Measurements from ENCODE around the gene GPC3. TPM values are rescaled to one million over a fixed set of nuclear protein-coding genes. Genes with fewer than 3 reads are reported as not detected.

GPC3 gene
- total RNA-seq, 6 experiments from 2014 or later, result not detected

- Mint-ChIP-seq H3K4me1 (ENCODE audit: low read depth) (no peaks in the 10 kb centered on the region), H3K36me3 (ENCODE audit: low read depth) (no peaks in the 10 kb centered on the region), H3K9me3 (peaks cover 9% of the 10 kb centered on the region), H3K27me3 (ENCODE audit: insufficient read depth) (no peaks in the 10 kb centered on the region), H3K27ac (no peak overlapping the region), H3K4me3 (no peak overlapping the region)
- no peak for DNase-seq
- no peak for TF ChIP-seq CTCF (IDR thresholded peaks at IDR 0.05)
These were observed 269.7 kb downstream of the GPC3 start for GRCh38 chrX:133715715-133716114.

GRCh38 chrX:133709501-133709900 is 275.9 kb downstream of the GPC3 start:
- H3K27me3 Mint-ChIP-seq (ENCODE audit: insufficient read depth), result no peaks in the 10 kb centered on the region
- DNase-seq, result no peak
- no peak for TF ChIP-seq CTCF (IDR thresholded peaks at IDR 0.05)
- no peak overlapping the region for H3K27ac Mint-ChIP-seq
- H3K4me3 Mint-ChIP-seq, result no peak overlapping the region
- H3K9me3 Mint-ChIP-seq, result no peaks in the 10 kb centered on the region
- H3K36me3 Mint-ChIP-seq (ENCODE audit: low read depth), result no peaks in the 10 kb centered on the region
- H3K4me1 Mint-ChIP-seq (ENCODE audit: low read depth), result no peaks in the 10 kb centered on the region

- DNase-seq, result no peak
- H3K4me3 Mint-ChIP-seq, result no peak overlapping the region
- no peak overlapping the region for H3K27ac Mint-ChIP-seq
- TF ChIP-seq CTCF (IDR thresholded peaks at IDR 0.05), result no peak
- H3K4me1 Mint-ChIP-seq (ENCODE audit: low read depth), result no peaks in the 10 kb centered on the region
- H3K9me3 Mint-ChIP-seq, result no peaks in the 10 kb centered on the region
- no peaks in the 10 kb centered on the region for H3K27me3 Mint-ChIP-seq (ENCODE audit: insufficient read depth)
- no peaks in the 10 kb centered on the region for H3K36me3 Mint-ChIP-seq (ENCODE audit: low read depth)
These were observed 278.5 kb downstream of the GPC3 start for GRCh38 chrX:133706890-133707289.

GRCh38 chrX:133702230-133702629 is 283.2 kb downstream of the GPC3 start:
- Mint-ChIP-seq H3K9me3 (0 out of 2 replicates have a peak, but pooled peaks cover 4% of the 10 kb centered on the region), H3K27me3 (ENCODE audit: insufficient read depth) (peaks cover 2% of the 10 kb centered on the region; the same call in 1 of the 2 replicates)

GRCh38 chrX:133699023-133699728 is 286.2 kb downstream of the GPC3 start:
- Mint-ChIP-seq H3K4me3 (no peak overlapping the region), H3K27me3 (ENCODE audit: insufficient read depth) (peaks cover 2% of the 10 kb centered on the region; the same call in 1 of the 2 replicates), H3K36me3 (ENCODE audit: low read depth) (no peaks in the 10 kb centered on the region), H3K4me1 (ENCODE audit: low read depth) (no peaks in the 10 kb centered on the region), H3K27ac (no peak overlapping the region), H3K9me3 (0 out of 2 replicates have a peak, but pooled peaks cover 4% of the 10 kb centered on the region)
- no peak for DNase-seq
- TF ChIP-seq CTCF (IDR thresholded peaks at IDR 0.05), result no peak

More at GRCh38 chrX:133702230-133702629, 283.2 kb downstream of the GPC3 start:
- TF ChIP-seq CTCF (IDR thresholded peaks at IDR 0.05), result no peak
- Mint-ChIP-seq H3K4me3 (no peak overlapping the region), H3K36me3 (ENCODE audit: low read depth) (no peaks in the 10 kb centered on the region), H3K4me1 (ENCODE audit: low read depth) (no peaks in the 10 kb centered on the region), H3K27ac (no peak overlapping the region)
- DNase-seq, result no peak
